ENCODE measurements around the gene CZIB. TPM values are rescaled to one million over a fixed set of nuclear protein-coding genes. Genes with fewer than 3 reads are reported as not detected.
A peak's percentile ranks its signal among the peaks of the same experiment; 100 is the strongest.

The CZIB gene
- total RNA-seq, 5 donors from 2014 or later (not counting 1 experiment from before 2014, with no cell fraction given) = 41.4 to 71.3 (median 69.3) TPM

- DNase-seq = no peak
- no peaks in the 10 kb centered on the region for H3K36me3 ChIP-seq (ENCODE audit: control insufficient read depth in 2 of 2, extremely low read depth in 1 of 2, insufficient read depth in 1 of 2, low read length in 1 of 2)
- H3K9me3 ChIP-seq = no peaks in the 10 kb centered on the region
- Mint-ChIP-seq H3K36me3 (no peaks in the 10 kb centered on the region), H3K4me1 (no peaks in the 10 kb centered on the region), H3K9me3 (no peaks in the 10 kb centered on the region), H3K27ac (no peak overlapping the region), H3K27me3 (peaks cover 9 to 11% of the 10 kb centered on the region in 2 donors), H3K4me3 (no peak overlapping the region)
- peaks cover 0 to 13% of the 10 kb centered on the region in 2 experiments for H3K4me1 ChIP-seq (ENCODE audit: control insufficient read depth in 1 of 2, extremely low read depth in 1 of 2, insufficient read depth in 2 of 2, low read length in 2 of 2)
- no peak for ATAC-seq (replicated peaks in 1 of 4)
- CTCF ChIA-PET = interaction anchor here (0.7 to 1.2 kb wide), 2 partner anchors 9 to 16 kb away, joined by 3 read pairs; partner anchors contain the start of gene CPT2 (in 1 of the 2)
- peaks cover 0 to 16% of the 10 kb centered on the region in 2 experiments for H3K27me3 ChIP-seq (replicated peaks in 1 of 2; ENCODE audit: control insufficient read depth in 2 of 2, extremely low read depth in 1 of 2, insufficient read depth in 2 of 2, low read length in 1 of 2)
- no peak overlapping the region for H3K4me3 ChIP-seq (ENCODE audit: control insufficient read depth in 1 of 2, extremely low read depth in 1 of 2, low read length in 1 of 2)
- POLR2A ChIA-PET = no interaction called here
- H3K27ac ChIP-seq (ENCODE audit: low read length) = no peak overlapping the region
- no CpG with 5 or more reads among the region's 5 CpGs for WGBS (ENCODE audit: insufficient coverage)
Measured at GRCh38 chr1:53180951-53181350, 39.5 kb downstream of the CZIB start.

- no peaks in the 10 kb centered on the region for H3K9me3 Mint-ChIP-seq
- no peaks in the 10 kb centered on the region for H3K4me1 Mint-ChIP-seq
- Histone ChIP-seq H3K27ac (ENCODE audit: low read length) (no peak overlapping the region), H3K4me1 (ENCODE audit: control insufficient read depth in 1 of 2, extremely low read depth in 1 of 2, insufficient read depth in 2 of 2, low read length in 2 of 2) (peaks cover 0 to 13% of the 10 kb centered on the region in 2 experiments), H3K4me3 (ENCODE audit: control insufficient read depth in 1 of 2, extremely low read depth in 1 of 2, low read length in 1 of 2) (no peak overlapping the region), H3K36me3 (ENCODE audit: control insufficient read depth in 2 of 2, extremely low read depth in 1 of 2, insufficient read depth in 1 of 2, low read length in 1 of 2) (no peaks in the 10 kb centered on the region), H3K27me3 (replicated peaks in 1 of 2; ENCODE audit: control insufficient read depth in 2 of 2, extremely low read depth in 1 of 2, insufficient read depth in 2 of 2, low read length in 1 of 2) (peaks cover 0 to 18% of the 10 kb centered on the region in 2 experiments), H3K9me3 (no peaks in the 10 kb centered on the region)
- POLR2A ChIA-PET = no interaction called here
- CTCF ChIA-PET = interaction anchor here (0.7 to 1.2 kb wide), 3 partner anchors 10 to 16 kb away, joined by 3 read pairs; partner anchors contain the start of gene CPT2 (in 1 of the 2)
- H3K36me3 Mint-ChIP-seq = no peaks in the 10 kb centered on the region
- WGBS (ENCODE audit: insufficient coverage) = 82% methylated on average over 2 of the region's 2 CpGs
- no peak for DNase-seq
- no peak overlapping the region for H3K4me3 Mint-ChIP-seq
- no peak overlapping the region for H3K27ac Mint-ChIP-seq
- no peak for ATAC-seq (replicated peaks in 1 of 4)
- peaks cover 16% of the 10 kb centered on the region in 2 donors for H3K27me3 Mint-ChIP-seq
Measured at GRCh38 chr1:53180226-53180625, 40.2 kb downstream of the CZIB start.

- H3K27ac ChIP-seq (ENCODE audit: low read length) = no peak overlapping the region
- H3K4me1 Mint-ChIP-seq = peaks cover 6 to 8% (median 7%) of the 10 kb centered on the region in 3 donors
- no peak for DNase-seq
- H3K36me3 Mint-ChIP-seq = no peaks in the 10 kb centered on the region
- H3K4me1 ChIP-seq (ENCODE audit: control insufficient read depth in 1 of 2, extremely low read depth in 1 of 2, insufficient read depth in 2 of 2, low read length in 2 of 2) = peaks cover 0 to 9% of the 10 kb centered on the region in 2 experiments
- peaks cover 23 to 27% of the 10 kb centered on the region in 2 donors for H3K27me3 Mint-ChIP-seq
- H3K9me3 Mint-ChIP-seq = no peaks in the 10 kb centered on the region
- H3K27me3 ChIP-seq (replicated peaks in 1 of 2; ENCODE audit: control insufficient read depth in 2 of 2, extremely low read depth in 1 of 2, insufficient read depth in 2 of 2, low read length in 1 of 2) = peaks cover 0 to 22% of the 10 kb centered on the region in 2 experiments
- CTCF ChIA-PET = no interaction called here
- no peaks in the 10 kb centered on the region for H3K9me3 ChIP-seq
- 75% methylated on average over 9 of the region's 10 CpGs for WGBS (ENCODE audit: insufficient coverage)
- POLR2A ChIA-PET = no interaction called here
- H3K36me3 ChIP-seq (ENCODE audit: control insufficient read depth in 2 of 2, extremely low read depth in 1 of 2, insufficient read depth in 1 of 2, low read length in 1 of 2) = no peaks in the 10 kb centered on the region
- H3K27ac Mint-ChIP-seq = no peak overlapping the region
- ATAC-seq (replicated peaks in 1 of 4) = no peak
- no peak overlapping the region for H3K4me3 ChIP-seq (ENCODE audit: control insufficient read depth in 1 of 2, extremely low read depth in 1 of 2, low read length in 1 of 2)
- H3K4me3 Mint-ChIP-seq = no peak overlapping the region
Measured at GRCh38 chr1:53176452-53177208, 43.8 kb downstream of the CZIB start.

- H3K36me3 Mint-ChIP-seq = no peaks in the 10 kb centered on the region
- H3K36me3 ChIP-seq (ENCODE audit: control insufficient read depth in 2 of 2, extremely low read depth in 1 of 2, insufficient read depth in 1 of 2, low read length in 1 of 2) = no peaks in the 10 kb centered on the region
- ATAC-seq (replicated peaks in 1 of 4) (no peak), DNase-seq (no peak)
- ChIA-PET POLR2A (no interaction called here), CTCF (interaction anchor here in 1 of 2 donors (0.6 kb wide), 1 partner anchor 16 kb away, joined by 3 read pairs; no protein-coding TSS in a partner anchor)
- peaks cover 23 to 24% of the 10 kb centered on the region in 2 donors for H3K27me3 Mint-ChIP-seq
- peaks cover 0 to 5% of the 10 kb centered on the region in 2 experiments for H3K4me1 ChIP-seq (ENCODE audit: control insufficient read depth in 1 of 2, extremely low read depth in 1 of 2, insufficient read depth in 2 of 2, low read length in 2 of 2)
- H3K9me3 ChIP-seq = no peaks in the 10 kb centered on the region
- H3K27ac Mint-ChIP-seq = no peak overlapping the region
- no peak overlapping the region for H3K4me3 ChIP-seq (ENCODE audit: control insufficient read depth in 1 of 2, extremely low read depth in 1 of 2, low read length in 1 of 2)
- H3K9me3 Mint-ChIP-seq = no peaks in the 10 kb centered on the region
- peaks cover 6 to 8% (median 7%) of the 10 kb centered on the region in 3 donors for H3K4me1 Mint-ChIP-seq
- WGBS (ENCODE audit: insufficient coverage) = 84% methylated on average over 6 of the region's 10 CpGs
- no peak overlapping the region for H3K4me3 Mint-ChIP-seq
- H3K27me3 ChIP-seq (replicated peaks in 1 of 2; ENCODE audit: control insufficient read depth in 2 of 2, extremely low read depth in 1 of 2, insufficient read depth in 2 of 2, low read length in 1 of 2) = peaks cover 0 to 18% of the 10 kb centered on the region in 2 experiments
- no peak overlapping the region for H3K27ac ChIP-seq (ENCODE audit: low read length)
Measured at GRCh38 chr1:53174971-53175913, 45.2 kb downstream of the CZIB start.

GRCh38 chr1:53172426-53173128, 47.9 kb downstream of the CZIB start:
- H3K27ac Mint-ChIP-seq = no peak overlapping the region
- H3K9me3 ChIP-seq = no peaks in the 10 kb centered on the region
- no peaks in the 10 kb centered on the region for H3K9me3 Mint-ChIP-seq
- no peak overlapping the region for H3K4me3 ChIP-seq (ENCODE audit: control insufficient read depth in 1 of 2, extremely low read depth in 1 of 2, low read length in 1 of 2)
- WGBS (ENCODE audit: insufficient coverage) = 32% methylated on average over 6 of the region's 6 CpGs
- no peak overlapping the region for H3K27ac ChIP-seq (ENCODE audit: low read length)
- no peak for ATAC-seq (replicated peaks in 1 of 4)
- H3K4me1 ChIP-seq (ENCODE audit: control insufficient read depth in 1 of 2, extremely low read depth in 1 of 2, insufficient read depth in 2 of 2, low read length in 2 of 2) = peaks cover 0 to 5% of the 10 kb centered on the region in 2 experiments
- no peaks in the 10 kb centered on the region for H3K36me3 Mint-ChIP-seq
- H3K27me3 Mint-ChIP-seq = peaks cover 21 to 23% of the 10 kb centered on the region in 2 donors
- peak in 1 of 35 experiments; percentile 25 for DNase-seq
- CTCF ChIA-PET = no interaction called here
- peaks cover 6 to 8% (median 7%) of the 10 kb centered on the region in 3 donors for H3K4me1 Mint-ChIP-seq
- POLR2A ChIA-PET = no interaction called here
- H3K36me3 ChIP-seq (ENCODE audit: control insufficient read depth in 2 of 2, extremely low read depth in 1 of 2, insufficient read depth in 1 of 2, low read length in 1 of 2) = no peaks in the 10 kb centered on the region
- H3K4me3 Mint-ChIP-seq = peak overlapping the region in 1 of 3 donors; percentile 13
- H3K27me3 ChIP-seq (replicated peaks in 1 of 2; ENCODE audit: control insufficient read depth in 2 of 2, extremely low read depth in 1 of 2, insufficient read depth in 2 of 2, low read length in 1 of 2) = peaks cover 0 to 18% of the 10 kb centered on the region in 2 experiments

- Mint-ChIP-seq H3K36me3 (no peaks in the 10 kb centered on the region), H3K27ac (no peak overlapping the region), H3K4me1 (no peaks in the 10 kb centered on the region), H3K9me3 (no peaks in the 10 kb centered on the region), H3K27me3 (peaks cover 9 to 12% of the 10 kb centered on the region in 2 donors), H3K4me3 (no peak overlapping the region)
- CTCF ChIA-PET = no interaction called here
- POLR2A ChIA-PET = no interaction called here
- WGBS (ENCODE audit: insufficient coverage) = 76% methylated on average over 8 of the region's 8 CpGs
- no peak overlapping the region for H3K4me3 ChIP-seq (ENCODE audit: control insufficient read depth in 1 of 2, extremely low read depth in 1 of 2, low read length in 1 of 2)
- DNase-seq = no peak
- no peak overlapping the region for H3K27ac ChIP-seq (ENCODE audit: low read length)
- ATAC-seq (replicated peaks in 1 of 4) = no peak
- H3K9me3 ChIP-seq = no peaks in the 10 kb centered on the region
- peaks cover 0 to 10% of the 10 kb centered on the region in 2 experiments for H3K27me3 ChIP-seq (replicated peaks in 1 of 2; ENCODE audit: control insufficient read depth in 2 of 2, extremely low read depth in 1 of 2, insufficient read depth in 2 of 2, low read length in 1 of 2)
- no peaks in the 10 kb centered on the region for H3K36me3 ChIP-seq (ENCODE audit: control insufficient read depth in 2 of 2, extremely low read depth in 1 of 2, insufficient read depth in 1 of 2, low read length in 1 of 2)
- H3K4me1 ChIP-seq (ENCODE audit: control insufficient read depth in 1 of 2, extremely low read depth in 1 of 2, insufficient read depth in 2 of 2, low read length in 2 of 2) = no peaks in the 10 kb centered on the region
Measured at GRCh38 chr1:53166912-53167311, 53.5 kb downstream of the CZIB start.

Measured in T-cell (primary cell).